Epithelial cell of esophagus (primary cell): ENCODE data around the gene FBXO7.
A peak's percentile ranks its signal among the peaks of the same experiment; 100 is the strongest.
"Not testable (repeated sequence)": the region's sequence is repeated elsewhere in the genome, so short reads cannot be mapped to it uniquely, and the experiment has no call there.

Experiments
- DNase-seq: peaks from one replicate; pipeline ENCODE4 v3.0.0; 2010; ENCODE audit warnings: low read depth
- H3K4me3 ChIP-seq: 2 replicates; pipeline ENCODE4 v1.5.1; 2011; ENCODE audit warnings: mild to moderate bottlenecking, low read length, control low read depth
- TF ChIP-seq, protein P1 (sequence below): IDR thresholded peaks from 2 replicates; pipeline ENCODE4 v1.5.1; 2011; ENCODE audit warnings: low read depth, mild to moderate bottlenecking, low read length, control low read depth, inconsistent platforms; ENCODE audit not compliant: insufficient read depth; ENCODE audit errors: missing control alignments

FBXO7 gene

DNA sequence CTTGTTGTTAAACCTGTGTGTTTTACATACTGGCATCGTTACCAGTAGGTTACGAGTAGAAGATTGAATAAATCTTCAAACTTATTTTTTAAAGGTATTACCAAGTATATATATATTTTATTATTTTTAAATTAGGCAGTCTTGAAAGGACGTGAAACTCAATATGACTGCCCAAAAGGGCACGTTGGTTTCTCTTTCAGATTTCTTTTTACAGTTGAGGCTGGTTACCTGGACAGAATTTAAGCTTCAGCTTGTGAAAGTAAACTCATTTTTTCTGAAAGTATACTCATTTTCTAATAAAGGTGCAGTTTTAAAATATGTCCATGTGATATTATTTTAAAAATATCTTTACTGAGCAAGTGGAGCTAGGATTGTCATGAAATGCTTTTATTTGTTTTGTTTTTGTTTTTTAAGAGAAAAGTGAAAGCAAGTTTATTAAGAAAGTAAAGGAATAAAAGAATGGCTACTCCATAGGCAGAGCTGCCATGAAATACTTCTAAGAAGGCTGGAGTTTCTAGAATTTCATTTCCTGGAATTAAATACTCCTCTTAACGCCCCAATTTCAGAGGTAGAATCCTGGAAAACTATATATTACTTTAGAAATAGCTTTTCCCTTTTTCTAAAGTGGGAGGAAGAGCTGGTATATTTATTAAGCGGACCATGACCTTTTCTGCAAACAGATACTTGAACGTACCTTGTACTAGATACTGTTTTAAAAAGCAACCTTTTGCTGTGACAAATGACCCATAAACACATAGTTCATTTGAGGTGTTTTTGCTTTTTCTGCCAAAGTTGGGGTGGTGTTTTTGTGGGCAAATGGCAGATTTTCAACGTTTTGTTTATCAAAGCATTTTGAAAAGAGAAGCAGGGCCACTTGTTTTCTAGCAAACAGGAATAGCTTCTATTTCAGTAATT lies 1.9 kb downstream of the FBXO7 start:
- peak overlapping the region; percentile 76 for H3K4me3 ChIP-seq
- no peak for DNase-seq
- TF ChIP-seq, protein P1, sequence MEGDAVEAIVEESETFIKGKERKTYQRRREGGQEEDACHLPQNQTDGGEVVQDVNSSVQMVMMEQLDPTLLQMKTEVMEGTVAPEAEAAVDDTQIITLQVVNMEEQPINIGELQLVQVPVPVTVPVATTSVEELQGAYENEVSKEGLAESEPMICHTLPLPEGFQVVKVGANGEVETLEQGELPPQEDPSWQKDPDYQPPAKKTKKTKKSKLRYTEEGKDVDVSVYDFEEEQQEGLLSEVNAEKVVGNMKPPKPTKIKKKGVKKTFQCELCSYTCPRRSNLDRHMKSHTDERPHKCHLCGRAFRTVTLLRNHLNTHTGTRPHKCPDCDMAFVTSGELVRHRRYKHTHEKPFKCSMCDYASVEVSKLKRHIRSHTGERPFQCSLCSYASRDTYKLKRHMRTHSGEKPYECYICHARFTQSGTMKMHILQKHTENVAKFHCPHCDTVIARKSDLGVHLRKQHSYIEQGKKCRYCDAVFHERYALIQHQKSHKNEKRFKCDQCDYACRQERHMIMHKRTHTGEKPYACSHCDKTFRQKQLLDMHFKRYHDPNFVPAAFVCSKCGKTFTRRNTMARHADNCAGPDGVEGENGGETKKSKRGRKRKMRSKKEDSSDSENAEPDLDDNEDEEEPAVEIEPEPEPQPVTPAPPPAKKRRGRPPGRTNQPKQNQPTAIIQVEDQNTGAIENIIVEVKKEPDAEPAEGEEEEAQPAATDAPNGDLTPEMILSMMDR, result no peak

DNA sequence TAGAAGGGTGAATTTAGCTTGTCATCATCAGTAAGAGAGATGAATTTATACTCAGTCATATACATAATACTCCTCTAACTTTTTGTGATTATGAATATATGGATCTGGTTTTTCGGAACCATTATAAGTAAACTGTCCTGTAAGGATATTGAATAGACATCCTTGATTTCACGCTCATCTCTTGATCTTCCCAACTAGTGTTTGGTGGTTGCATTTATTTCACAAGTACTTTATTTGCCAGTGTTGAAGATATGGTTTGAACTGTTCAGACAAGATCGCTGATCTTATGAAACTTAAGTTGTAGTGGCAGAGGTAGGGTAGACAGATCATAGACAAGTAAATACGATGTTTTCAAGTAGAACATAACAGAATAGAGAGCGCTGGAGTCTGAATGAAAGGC lies 3.0 kb downstream of the FBXO7 start:
- TF ChIP-seq, protein P1, result no peak
- H3K4me3 ChIP-seq, result no peak overlapping the region
- no peak for DNase-seq

DNA sequence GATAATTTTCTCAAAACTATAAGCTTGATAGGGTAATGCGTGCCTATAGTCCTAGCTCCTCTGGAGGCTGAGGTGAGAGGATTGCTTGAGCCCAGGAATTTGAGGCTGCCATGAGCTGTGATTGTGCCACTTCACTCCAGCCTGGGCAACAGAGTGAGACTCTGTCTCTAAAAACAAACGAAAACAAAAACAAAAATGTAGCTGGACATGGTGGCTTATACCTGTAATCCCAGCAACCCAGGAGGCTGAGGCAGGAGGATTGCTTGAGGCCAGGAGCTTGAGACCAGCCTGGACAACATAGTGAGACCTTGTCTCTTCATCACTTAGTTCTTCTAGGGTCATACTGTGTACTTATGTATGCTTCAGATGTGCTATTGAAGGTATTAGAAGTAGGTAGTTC lies 3.9 kb downstream of the FBXO7 start:
- DNase-seq, H3K4me3 ChIP-seq: not testable (repeated sequence)

DNA sequence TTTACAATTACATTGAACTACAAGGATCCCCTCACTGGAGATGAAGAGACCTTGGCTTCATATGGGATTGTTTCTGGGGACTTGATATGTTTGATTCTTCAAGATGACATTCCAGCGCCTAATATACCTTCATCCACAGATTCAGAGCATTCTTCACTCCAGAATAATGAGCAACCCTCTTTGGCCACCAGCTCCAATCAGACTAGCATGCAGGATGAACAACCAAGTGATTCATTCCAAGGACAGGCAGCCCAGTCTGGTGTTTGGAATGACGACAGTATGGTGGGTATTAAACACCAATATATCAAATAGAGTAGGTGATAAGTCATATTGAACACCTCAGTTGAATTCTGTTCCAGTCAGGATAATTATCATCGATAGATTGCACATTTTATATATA lies 4.4 kb downstream of the FBXO7 start:
- H3K4me3 ChIP-seq, result no peak overlapping the region
- peak; percentile 49 for DNase-seq
- TF ChIP-seq, protein P1, result no peak

DNA sequence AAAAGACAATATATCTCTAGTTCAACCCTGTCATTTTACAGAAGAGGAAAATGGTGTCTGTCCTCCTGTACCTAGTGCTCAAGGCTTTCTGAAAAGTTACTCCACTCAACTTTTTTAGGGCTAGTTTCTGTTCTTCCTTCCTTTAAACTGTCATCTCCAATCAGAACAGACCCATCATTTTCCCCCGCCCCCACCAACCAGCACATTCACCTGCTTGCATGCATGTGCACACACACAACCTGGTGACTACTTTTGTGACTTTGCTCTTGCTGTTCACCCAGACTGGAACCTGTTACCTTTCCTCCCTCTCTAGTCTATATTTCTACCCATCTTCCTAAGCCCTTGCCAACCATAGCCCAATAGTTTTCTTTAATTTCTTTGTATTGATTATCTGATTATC lies 5.6 kb downstream of the FBXO7 start:
- no peak overlapping the region for H3K4me3 ChIP-seq

DNA sequence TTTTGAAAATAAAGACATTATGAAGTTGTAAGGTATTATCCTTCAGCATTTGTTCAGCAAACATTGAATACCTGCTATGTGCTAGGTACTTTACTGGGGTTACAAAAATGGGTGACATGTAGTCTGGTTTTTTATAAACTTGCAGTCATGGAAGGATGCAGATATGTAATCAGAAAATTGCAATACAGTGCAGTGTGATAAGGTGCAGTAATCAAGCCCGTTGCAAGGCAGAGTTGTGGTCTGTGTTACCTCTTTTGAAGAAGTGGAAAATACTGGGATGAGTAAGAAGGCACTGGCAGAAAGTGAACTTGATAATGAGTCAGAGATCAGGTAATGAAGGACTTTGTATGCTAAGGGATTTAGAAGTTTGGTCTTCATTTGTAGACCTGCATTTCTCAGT lies 8.1 kb downstream of the FBXO7 start:
- TF ChIP-seq, protein P1, result no peak
- DNase-seq, result peak; percentile 67
- no peak overlapping the region for H3K4me3 ChIP-seq

More for the DNA sequence above, 5.6 kb downstream of the FBXO7 start:
- DNase-seq, result no peak
- TF ChIP-seq, protein P1, result no peak

DNA sequence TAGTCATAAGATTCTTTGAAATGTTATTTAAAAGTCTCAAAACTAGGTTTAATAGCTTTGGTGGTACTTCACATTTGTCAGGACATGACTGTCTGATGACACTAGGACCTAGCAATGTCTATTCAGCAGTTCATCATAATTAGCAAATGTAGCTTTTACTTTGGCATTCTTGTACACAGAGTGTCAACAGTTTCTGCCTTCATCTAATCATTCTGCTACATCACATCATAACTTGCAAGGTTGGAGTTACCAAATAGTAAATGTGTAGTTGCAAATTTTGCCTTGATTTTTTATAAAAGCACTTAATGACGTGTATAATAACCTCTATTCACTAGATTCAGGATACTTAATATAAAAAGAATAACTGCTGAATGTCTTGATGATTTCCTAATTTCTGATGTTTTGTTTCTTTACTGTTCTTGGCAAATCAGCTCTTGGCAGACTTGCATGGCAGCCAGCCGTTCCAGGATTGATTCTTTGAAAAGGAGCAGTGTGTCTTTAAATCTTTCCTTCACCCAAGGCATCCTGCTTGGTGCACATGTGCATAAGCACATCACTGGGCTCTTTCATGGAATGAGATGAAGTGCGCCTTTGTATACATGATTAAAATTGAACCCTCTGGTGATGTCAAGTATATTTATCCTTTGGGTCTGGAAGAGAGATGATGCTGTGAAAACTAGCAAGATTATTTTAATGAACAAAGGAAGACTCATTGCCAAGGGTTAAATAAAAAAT lies 12.2 kb downstream of the FBXO7 start:
- TF ChIP-seq, protein P1, result no peak
- no peak overlapping the region for H3K4me3 ChIP-seq
- DNase-seq, result peak; percentile 51
